OCI-LY7 (cell line): ENCODE data around the gene HS3ST3A1.

Source experiments
- EZH2phosphoT487 ChIP-seq: fragments of 200-600 bp; sonication (generic); IDR thresholded peaks from 2 replicates; pipeline ENCODE4 v1.6.1; 2018; ENCODE audit warnings: low read depth, borderline replicate concordance, mild to moderate bottlenecking, mixed run types, antibody characterized with exemption, low read length, moderate library complexity, mixed read lengths
- TF ChIP-seq, protein P1 (sequence below): fragments of 200-600 bp; sonication (generic); conservative IDR thresholded peaks from 2 replicates; pipeline ENCODE4 v1.5.1; 2014; ENCODE audit warnings: mild to moderate bottlenecking, antibody characterized with exemption, low read length, moderate library complexity, mixed read lengths

DNA sequence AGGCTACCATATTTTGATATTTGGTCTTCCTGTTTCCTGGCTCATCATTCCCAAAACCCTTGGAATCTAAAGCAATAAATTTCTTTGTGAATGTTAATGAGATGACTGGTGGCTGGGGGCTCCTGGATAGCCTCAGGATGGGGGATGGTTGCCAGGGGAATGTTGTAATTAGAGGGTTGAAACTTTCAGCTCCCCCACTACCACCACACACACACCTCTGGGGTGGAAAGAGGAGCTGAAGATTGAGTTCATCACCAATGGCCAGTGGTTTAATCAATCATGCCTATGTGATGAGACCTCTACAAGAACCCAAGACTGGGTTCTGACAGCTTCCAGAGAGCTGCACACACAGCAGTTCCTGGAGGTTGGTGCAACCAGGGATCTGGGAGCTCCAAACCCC is 59.1 kb downstream of the HS3ST3A1 start:
- TF ChIP-seq, protein P1, sequence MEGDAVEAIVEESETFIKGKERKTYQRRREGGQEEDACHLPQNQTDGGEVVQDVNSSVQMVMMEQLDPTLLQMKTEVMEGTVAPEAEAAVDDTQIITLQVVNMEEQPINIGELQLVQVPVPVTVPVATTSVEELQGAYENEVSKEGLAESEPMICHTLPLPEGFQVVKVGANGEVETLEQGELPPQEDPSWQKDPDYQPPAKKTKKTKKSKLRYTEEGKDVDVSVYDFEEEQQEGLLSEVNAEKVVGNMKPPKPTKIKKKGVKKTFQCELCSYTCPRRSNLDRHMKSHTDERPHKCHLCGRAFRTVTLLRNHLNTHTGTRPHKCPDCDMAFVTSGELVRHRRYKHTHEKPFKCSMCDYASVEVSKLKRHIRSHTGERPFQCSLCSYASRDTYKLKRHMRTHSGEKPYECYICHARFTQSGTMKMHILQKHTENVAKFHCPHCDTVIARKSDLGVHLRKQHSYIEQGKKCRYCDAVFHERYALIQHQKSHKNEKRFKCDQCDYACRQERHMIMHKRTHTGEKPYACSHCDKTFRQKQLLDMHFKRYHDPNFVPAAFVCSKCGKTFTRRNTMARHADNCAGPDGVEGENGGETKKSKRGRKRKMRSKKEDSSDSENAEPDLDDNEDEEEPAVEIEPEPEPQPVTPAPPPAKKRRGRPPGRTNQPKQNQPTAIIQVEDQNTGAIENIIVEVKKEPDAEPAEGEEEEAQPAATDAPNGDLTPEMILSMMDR: no peak
- TF ChIP-seq EZH2phosphoT487: no peak
